NCI-H2196 treated with DMSO at 0.1 percent for 48 hours (cell line): ENCODE results near the gene CACNA1G.

Experiments
- DNase-seq: peaks from one replicate; lab custom pipeline; 2025; ENCODE audit not compliant: unreplicated experiment; lab: John Stamatoyannopoulos, UW

The CACNA1G gene

DNA sequence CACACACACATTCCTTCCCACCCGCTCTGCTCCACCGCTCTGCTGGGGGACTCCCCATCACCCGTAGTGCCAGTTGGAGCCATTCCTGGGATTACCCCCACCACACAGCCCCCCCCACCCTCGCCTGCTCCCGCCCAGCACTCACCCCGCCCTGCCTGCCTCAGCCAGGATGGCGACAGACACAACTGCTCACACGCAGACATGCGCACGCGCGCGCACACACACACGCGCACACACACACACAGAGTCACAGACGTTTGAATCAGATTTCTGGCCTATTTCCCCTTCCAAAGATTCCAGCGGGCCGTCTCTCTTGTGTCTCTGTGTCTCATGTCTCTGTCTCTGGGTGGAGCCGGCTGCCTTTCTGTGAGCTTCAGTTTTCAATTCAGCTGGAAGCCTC lies 4.4 kb downstream of the CACNA1G start:
- no peak for DNase-seq

DNA sequence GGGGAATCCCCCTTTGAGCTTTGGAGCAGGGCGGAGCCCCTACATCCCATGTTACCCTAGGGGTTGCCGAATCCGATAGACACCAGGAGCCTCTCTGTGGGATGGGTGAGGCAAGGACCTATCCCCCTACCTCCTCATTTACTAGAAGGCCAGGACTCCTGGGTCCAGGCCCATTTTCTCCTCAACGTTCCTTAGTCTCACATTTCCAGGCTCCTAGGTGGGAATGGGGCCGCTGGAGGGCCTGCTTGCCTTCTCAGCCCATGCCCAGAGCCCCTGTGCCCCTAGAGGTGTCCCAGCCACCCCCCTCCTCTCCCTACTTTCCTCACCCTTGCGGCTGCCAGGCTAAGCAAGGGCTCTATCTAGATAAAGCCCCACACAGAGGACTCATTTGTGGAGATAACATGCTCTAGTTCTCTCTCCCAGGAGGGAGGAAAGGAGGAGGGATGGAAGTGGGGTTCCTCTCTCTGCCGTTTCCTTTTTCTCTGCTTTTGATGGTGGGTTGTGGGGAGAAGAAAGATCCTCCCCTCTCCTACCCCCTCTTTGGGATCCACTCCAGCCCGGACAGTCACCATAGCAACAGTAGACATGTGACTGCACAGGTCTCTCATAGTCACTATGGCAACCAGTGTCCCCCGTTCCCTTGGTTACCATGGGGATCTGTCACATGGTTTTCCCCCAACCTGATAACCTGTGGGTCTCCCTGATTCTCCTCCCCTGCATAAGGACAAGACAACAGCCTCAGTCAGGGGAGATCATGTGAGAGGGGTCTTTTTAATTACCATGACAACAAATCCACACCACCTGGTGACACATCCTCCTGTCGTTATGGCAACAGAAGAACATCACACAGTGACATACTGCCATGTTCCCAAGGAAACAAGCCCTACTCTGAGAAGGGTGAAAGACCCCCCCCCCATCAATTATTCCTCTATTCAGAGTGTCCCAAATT lies 5.2 kb downstream of the CACNA1G start:
- peak; percentile 17 for DNase-seq

DNA sequence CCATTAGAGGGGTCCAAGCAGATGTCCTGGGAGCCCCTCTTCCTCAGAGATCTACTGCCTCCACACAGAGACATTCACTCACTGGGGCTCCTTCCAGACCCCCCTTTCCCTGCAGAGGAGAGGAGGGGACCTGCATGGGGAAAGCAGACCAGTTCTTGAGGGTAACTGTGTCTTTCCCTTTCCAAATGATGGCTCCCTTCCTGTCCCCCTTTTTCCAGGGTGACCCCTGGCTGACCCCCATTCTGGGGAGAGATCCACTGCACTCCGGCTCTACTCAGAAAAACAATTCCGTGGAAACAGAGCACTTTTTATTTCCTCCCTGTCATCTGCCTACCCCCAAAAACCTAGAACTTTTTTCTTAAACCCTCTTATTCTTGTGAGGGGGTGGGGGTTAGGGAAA lies 6.4 kb downstream of the CACNA1G start:
- DNase-seq, result no peak

DNA sequence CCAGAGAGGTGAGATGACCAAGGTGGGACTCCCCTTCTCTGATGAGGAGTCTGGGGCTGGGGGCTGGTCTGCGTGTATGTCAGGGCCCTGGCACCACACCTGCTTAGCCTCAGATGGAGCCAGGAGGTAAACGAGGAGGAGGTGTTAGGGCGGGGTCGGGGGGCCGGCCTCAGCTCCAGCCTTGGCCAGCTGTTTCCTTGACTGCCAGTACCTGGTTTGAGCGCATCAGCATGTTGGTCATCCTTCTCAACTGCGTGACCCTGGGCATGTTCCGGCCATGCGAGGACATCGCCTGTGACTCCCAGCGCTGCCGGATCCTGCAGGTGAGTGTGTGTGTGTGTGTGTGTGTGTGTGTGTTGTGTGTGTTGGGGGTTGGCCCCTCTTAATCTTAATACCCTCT lies 8.1 kb downstream of the CACNA1G start:
- no peak for DNase-seq

DNA sequence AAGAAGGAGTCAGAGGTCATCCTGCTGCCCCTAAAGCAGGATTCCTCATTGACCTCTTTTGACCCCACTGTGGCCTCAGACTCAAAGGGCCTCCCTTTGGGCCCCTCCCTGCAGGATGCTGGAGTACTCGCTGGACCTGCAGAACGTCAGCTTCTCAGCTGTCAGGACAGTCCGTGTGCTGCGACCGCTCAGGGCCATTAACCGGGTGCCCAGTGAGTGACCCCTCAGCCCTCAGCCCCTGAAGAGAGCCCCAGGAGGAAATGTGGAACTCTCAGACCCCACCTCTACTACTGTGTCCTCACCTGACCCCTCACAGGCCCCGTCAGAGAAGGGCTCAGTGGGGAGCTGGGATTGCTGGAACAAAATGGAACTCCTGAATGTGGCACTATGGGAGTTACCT lies 9.1 kb downstream of the CACNA1G start:
- DNase-seq, result no peak

DNA sequence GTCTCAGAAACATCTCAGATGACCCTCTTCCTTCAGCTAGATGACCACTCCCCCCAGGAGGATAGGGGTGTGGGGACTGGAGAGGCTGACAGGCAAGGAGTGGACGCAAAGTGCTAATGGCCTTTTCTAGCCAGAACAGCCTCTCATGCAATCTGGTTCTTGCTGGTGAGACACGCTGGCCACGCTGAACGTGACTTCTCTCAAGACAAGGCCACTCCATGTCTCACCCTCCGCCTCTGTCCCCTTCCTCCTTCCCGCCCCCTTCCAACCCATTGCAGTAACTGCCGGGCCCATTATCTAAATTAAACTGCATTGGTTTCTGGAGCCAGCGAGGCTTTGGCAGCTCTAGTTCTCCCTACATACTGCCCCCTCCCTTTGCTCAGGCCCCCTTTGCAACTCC lies 9.5 kb downstream of the CACNA1G start:
- DNase-seq, result no peak

DNA sequence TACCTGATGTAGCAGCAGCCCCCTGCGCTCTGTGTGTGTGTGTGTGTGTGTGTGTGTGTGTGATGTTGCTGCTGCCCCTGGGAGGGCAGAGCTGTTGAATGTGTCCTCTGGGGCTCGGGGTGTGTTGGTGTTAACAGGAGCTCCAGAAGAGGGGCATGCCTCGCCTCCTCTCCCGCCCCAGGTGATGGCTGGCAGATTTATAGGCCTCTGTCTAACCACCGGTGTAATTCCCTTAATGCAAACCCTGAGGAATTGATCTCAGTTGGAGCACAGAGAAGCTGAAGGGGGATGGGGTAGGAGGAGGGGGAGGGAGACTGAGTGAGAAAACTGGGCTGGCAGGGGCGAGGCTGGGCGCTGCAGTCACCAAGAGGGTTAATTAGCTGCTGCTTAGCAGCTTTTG lies 10.0 kb downstream of the CACNA1G start:
- DNase-seq, result no peak

DNA sequence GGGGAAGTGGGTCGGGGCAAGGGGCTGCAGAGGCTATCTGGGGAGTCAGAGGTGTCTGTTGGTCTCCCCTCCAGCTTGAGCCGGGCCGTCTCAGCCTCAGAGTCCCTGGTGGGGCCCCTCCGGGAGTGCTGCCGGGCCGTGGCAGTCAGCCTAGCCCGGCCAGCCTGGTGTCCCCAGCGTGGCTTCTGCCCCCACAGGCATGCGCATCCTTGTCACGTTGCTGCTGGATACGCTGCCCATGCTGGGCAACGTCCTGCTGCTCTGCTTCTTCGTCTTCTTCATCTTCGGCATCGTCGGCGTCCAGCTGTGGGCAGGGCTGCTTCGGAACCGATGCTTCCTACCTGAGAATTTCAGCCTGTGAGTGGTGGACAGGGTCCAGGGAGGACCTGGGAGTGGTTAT lies 11.2 kb downstream of the CACNA1G start:
- no peak for DNase-seq

DNA sequence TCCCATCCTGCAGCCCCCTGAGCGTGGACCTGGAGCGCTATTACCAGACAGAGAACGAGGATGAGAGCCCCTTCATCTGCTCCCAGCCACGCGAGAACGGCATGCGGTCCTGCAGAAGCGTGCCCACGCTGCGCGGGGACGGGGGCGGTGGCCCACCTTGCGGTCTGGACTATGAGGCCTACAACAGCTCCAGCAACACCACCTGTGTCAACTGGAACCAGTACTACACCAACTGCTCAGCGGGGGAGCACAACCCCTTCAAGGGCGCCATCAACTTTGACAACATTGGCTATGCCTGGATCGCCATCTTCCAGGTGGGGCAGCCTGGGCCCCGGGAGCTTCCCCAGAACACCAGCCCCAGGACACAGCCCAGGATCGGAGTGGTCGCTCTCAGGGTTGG lies 12.0 kb downstream of the CACNA1G start:
- no peak for DNase-seq

DNA sequence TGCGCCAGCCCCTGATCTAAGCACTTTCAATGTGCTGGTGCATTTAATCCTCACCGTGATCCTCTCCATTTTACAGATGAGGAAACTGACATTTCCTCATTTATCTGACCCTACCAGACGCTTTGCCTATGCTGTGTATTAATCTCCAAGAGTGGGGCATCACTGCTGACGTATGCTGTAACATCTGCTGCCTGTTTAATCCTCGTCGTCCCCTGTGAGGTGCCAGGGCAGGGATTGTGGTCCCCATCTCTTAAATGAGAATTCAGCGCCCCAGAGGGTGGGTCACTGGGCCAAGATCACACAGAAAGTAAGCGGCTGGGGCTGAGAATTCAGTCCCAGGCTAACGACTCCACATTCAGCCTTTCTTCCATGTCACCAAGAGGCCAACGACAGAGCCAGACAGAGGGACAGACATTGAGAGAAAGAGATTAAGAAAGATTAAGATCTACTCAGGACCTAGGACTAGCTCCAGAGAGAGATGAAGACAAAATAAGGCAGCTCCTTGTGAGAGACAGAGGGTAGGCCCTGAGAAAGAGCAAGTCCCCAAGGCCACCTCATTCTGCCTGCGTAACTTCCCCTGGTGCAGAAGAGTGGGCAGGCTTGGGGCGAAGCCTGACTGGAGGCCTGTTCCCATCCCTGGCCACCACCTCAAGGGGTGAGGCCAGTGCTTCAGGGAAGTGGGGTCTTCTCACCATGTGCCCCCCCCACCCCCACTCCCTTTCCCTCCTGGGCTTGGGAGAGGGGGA lies 13.5 kb downstream of the CACNA1G start:
- DNase-seq, result no peak

DNA sequence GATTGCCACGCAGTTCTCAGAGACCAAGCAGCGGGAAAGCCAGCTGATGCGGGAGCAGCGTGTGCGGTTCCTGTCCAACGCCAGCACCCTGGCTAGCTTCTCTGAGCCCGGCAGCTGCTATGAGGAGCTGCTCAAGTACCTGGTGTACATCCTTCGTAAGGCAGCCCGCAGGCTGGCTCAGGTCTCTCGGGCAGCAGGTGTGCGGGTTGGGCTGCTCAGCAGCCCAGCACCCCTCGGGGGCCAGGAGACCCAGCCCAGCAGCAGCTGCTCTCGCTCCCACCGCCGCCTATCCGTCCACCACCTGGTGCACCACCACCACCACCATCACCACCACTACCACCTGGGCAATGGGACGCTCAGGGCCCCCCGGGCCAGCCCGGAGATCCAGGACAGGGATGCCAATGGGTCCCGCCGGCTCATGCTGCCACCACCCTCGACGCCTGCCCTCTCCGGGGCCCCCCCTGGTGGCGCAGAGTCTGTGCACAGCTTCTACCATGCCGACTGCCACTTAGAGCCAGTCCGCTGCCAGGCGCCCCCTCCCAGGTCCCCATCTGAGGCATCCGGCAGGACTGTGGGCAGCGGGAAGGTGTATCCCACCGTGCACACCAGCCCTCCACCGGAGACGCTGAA lies 15.2 kb downstream of the CACNA1G start:
- no peak for DNase-seq

DNA sequence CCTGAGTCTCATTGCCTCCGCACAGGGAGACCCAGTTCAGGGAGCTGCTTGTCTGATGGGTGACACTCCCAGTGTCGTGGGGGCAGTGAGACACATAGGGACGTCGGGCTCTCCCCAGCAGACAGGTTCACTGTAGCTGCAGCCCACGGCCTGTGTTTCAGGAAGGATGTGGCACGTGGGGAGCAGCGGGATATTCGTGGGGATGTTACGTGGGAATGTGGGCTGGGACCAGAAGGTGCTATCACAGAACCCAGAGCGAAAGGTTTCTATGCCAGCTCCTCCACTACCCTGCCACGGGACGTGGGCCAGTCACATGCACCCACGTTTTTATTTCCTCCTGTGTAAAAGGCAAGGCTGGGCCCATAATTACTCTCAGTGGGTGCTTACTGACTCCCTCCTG lies 16.3 kb downstream of the CACNA1G start:
- DNase-seq, result no peak

DNA sequence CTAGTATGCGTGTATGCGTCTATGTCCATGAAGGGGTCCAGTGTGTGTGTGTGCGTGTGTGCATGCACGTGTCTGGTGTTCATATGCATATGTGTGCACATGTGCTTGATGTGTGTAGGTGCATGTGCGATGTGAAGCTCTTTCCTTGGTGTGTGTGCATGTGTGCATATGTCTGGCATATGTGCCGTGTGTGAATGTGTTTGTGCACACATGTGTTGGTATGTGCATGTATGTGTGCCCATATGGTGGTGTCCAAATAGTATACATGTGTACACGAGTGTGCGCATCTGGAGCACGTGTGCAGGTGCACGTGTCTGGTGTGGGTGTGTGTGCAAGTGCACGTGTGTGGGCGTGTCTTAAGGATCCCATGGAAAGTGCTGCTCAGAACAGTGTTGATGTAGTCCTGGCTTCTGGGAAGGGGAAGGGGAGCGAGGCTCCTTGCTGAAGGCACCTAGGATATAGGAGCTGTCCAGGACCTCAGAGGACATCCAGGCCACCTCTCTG lies 17.0 kb downstream of the CACNA1G start:
- DNase-seq, result no peak

DNA sequence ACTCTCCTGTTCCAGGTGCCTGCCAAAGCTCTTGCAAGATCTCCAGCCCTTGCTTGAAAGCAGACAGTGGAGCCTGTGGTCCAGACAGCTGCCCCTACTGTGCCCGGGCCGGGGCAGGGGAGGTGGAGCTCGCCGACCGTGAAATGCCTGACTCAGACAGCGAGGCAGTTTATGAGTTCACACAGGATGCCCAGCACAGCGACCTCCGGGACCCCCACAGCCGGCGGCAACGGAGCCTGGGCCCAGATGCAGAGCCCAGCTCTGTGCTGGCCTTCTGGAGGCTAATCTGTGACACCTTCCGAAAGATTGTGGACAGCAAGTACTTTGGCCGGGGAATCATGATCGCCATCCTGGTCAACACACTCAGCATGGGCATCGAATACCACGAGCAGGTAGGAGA lies 17.7 kb downstream of the CACNA1G start:
- DNase-seq, result no peak

DNA sequence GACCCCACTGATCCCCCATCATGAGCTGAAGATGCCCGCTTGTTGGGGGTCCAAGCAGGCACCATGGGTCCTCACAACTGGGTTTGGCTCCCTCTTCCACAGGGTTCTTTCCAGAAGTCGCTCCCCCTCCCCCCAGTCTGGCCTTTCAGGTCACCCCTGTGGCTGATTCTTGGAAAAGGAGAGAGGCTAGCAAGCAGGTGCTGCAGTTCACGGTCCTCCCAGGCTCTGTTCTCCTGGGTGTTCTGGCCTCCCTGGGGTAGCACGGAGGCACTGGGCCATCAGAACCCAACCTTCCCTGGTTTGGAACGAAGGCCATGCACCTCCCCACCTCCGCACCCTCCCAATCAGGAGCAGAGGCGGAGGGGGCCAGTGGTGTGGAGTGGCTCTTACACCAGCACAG lies 18.9 kb downstream of the CACNA1G start:
- DNase-seq, result no peak

DNA sequence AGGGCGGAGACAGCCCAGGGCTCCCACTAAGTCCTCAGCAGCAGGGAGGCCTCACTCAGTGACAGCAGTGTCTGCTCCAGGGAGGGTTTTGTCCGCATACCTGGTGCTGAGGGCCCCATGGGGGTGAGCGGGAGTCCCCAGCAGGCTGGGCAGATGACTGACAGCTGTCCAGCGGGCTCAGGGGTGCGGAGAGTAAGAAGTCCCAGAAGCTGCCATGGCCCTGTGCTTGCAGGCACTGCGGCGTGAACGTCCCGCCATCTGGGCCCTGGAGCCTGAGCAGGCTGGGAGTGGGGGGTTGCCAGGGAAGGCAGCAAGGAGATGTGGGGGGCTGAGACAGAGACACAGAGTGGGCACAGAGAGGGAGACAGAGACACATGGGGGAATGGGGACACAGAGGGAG lies 20.1 kb downstream of the CACNA1G start:
- DNase-seq, result no peak

DNA sequence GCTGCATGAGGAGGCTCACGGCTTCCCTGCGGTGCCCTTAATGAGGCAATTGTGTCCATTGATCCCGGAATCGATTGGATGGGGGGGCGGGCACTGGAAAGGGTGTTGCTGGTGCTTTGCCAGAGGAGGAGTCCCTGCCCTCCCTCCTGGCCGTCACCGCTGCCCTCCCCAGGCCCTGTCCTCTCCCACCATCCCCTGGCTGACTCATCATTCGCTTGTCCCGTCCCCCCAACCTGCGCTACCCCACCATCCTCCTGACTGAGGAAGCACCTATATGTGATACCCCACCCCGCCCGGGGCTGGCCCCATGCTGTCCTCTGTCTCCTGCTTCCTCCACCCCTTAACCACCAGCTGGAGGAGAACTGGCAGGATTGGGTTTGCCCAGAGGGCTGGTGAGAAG lies 20.8 kb downstream of the CACNA1G start:
- DNase-seq, result no peak

DNA sequence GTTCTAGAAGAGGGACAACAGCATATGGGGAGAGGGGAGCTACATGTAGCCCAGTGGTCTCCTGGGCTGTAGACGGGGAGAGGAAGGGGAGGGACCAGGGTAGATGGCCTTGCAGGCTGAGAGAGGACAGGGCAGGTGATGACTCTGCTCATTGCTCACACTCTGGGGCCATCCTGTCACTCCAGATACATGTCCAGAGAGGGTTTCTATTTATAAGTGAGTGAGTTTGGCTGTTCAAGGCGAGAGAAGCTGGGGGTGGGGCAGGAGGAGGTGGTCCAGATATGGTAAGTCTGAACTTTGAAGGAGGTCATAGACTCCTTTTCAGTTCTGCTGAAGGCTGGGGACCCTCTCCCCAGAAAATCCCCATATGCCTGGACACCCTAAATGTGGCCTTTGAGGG lies 22.2 kb downstream of the CACNA1G start:
- DNase-seq, result no peak

DNA sequence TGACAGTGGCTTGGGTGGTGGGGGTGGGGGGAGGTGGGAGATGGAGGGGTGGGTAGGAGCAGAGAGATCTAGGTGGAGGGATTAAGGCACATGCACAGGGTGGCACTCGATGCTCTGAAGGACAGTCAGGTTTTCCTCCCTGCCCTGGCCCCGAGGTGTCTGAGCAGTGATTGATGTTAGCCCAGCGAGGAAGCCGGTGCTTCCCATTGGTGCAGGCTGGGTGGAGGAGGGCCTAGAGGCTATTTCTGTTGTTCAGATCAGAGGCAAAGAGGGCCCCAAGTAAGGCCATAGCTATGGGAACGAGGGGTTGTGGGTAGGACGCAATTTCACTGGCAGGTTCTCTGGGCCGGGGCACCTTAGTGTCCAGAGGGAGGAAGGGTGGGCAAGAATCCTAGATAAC lies 23.1 kb downstream of the CACNA1G start:
- no peak for DNase-seq

DNA sequence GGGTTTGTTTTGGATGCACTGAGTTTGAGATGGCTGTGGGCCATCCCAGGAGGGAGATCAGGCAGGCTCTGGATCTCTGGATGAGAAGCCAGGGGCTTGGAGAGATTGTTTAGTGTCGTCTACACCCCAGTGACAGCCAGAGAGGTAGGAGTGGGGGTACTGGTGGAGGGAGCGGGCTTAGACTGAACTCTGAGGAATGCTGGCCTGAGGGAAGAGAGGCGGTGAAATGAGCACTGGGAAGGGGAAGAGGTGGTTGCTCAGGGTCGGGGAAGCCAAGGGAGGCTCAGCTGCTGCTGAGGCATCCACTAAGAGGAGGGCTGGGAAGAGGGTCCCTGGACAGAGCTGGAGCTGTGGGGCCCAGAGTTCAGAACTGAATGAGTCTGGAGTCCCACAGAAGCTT lies 23.6 kb downstream of the CACNA1G start:
- DNase-seq, result no peak

DNA sequence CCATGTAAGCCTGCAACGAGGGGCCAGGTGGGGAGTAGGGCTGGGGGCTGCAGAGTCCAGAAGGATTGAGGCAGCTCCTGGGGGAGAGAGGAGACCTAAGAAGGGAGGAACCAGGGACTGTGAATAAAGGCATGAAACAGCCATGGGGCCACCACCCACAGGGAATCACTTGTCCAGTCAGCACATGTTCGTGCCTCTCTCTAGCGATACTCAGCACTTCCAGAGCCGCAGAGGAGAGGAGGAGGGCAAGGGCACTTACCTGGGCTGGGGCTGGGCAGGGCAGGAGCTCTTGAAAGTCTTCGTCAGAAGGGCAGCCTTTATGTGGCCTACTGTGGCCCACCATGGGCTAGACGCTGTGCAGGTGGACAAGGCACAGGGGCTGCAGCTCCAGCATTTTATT lies 24.2 kb downstream of the CACNA1G start:
- DNase-seq, result no peak

DNA sequence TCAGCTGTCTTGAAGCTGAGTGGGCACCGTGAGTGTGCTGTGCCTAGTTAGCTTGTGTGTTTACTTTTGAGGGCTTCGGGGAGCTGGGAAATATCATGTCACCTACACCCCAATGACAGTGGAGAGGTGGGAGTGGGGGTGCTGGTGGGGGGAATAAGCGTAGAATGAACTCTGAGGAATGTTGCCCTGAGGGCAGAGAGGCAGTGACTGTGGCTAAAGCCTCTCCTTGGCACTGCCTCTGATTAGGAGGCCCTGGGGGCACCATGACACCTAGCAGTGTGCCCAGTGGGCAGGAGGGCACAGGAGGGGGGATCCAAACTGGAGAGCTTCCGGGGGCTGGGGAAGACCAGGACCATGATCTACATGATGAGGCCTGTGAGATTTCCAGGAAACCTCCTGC lies 24.8 kb downstream of the CACNA1G start:
- DNase-seq, result no peak
